ENCODE measurements around the gene TBL1Y.
"Not testable (repeated sequence)": the region's sequence is repeated elsewhere in the genome, so short reads cannot be mapped to it uniquely, and the experiment has no call there.

TBL1Y gene

DNA sequence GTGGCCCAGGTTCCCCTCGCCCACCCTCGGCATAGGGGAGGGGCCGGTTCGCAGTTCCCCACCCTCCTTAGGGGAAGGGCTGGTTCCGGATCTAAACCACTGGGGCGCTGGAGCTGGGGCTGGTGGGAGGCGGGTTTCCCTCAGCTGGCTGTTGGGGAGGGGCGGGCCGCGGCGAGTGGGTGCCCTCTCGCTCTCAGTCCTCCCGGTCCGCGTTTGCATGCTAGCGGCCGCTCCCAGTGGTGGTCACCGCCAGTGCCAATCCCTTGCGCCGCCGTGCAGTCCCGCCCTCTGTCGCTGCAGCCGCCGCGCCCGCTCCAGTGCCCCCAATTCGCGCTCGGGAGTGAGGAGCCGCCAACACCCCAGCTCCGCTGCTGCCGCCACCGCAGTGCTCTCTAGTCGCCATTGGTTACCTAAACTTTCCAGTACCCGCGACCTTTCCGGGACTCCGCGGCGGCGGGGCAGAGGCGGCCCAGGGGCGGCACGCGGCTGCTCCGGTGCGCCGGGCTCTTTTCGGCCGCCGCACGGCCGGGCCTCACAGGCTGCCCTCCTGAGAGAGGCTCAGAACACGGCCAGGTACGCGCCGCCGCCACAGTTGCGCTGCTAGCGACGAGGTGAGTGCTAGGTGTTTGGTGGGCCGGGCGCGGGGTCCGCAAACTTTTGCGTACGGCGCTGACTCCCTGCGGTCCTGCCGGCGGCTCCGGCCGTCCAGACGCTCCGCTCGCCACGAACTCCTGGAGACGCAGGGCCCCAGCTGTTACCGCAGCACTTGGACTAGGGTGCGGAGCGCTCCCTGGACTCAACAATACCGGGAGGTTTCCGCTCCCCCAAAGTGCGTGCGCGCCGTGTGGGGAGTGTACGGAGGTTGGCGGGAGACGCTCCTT, at the start of gene TBL1Y:
TSS of gene TBL1Y (plus strand) at position 326 of the 881 bp plus-strand sequence. CDS start 114,388 bp downstream, outside the sequence.
- no peak for DNase-seq (ENCODE audit: low read depth in 1 of 2, low spot score in 1 of 2)

DNA sequence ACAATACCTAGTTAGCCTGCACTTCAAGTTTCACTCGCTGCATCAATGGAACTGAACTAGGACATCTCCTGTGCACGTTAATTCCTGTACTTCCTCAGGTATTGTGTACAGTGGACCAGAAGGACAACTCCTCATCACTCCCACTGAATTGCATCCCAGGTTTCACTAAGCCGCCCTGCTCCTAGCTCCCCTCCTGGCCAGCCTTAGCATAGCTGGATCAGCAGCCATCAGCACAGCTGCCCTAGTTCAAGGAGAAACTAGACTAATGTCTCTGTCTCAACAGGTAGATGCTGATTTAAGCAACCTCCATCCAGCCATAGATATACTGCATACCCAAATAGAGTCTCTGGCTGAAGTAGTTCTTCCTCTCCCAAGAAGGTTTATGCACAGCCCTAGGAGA, 16.0 kb upstream of the TBL1Y start:
- no peak for DNase-seq (ENCODE audit: low read depth in 1 of 2, low spot score in 1 of 2)

DNA sequence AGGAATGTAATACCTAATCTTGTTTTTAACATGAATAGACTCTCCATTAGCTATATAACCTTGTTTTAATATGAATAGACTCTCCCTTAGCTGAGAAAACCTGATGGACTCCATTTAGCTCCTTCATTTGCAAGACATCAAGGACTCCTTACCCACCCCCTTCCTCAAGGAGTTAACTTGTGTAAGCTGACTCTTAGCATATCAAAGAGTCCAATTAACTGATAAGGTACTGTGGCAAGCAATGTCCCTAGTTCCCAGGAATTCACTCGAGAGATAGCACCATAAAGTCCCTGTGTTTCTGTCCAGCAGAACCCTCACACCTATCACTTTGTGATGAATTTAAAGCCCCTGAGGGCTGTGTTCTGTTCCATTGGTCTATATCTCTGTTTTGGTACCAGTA, 15.3 kb upstream of the TBL1Y start:
- DNase-seq (ENCODE audit: low read depth in 1 of 2, low spot score in 1 of 2), result no peak

DNA sequence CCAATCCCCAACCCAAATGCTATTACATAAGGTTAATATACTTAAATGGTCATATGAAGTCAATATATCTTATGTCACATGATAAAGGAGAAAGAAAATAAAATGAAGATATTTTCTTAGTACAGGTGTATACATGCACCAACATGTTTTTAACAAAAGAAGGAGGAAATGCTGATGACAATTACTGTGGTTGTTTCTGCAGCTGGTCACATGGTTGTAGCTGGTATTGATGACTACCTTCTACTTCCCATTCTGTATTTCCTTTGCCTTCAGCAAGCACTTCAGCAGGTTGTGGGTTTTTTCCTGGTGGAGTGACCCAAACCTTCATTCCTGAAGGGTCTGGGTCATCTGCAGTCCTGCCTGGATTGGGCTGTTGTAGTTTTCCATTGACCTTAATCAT, 8.4 kb upstream of the TBL1Y start:
- not testable (repeated sequence) for DNase-seq (ENCODE audit: low read depth in 1 of 2, low spot score in 1 of 2)

DNA sequence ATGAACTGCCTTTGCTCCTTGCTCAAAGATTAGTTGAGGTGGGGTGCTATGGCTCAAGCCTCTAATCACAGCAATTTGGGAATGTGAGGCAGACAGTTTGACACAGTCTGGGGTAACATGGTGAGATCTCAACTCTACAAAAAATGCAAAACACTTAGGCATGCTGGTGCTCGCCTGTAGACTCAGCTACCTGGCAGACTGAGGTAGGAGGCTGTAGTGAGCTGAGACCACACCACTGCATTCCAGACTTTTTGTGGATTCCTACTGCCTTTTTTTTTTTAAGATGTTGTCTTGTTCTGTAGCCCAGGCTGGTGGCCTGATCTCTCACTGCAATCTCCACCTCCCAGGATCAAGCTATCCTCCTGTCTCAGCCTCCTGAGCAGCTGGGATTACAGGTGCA, 2.9 kb upstream of the TBL1Y start:
- DNase-seq (ENCODE audit: low read depth in 1 of 2, low spot score in 1 of 2), result no peak

DNA sequence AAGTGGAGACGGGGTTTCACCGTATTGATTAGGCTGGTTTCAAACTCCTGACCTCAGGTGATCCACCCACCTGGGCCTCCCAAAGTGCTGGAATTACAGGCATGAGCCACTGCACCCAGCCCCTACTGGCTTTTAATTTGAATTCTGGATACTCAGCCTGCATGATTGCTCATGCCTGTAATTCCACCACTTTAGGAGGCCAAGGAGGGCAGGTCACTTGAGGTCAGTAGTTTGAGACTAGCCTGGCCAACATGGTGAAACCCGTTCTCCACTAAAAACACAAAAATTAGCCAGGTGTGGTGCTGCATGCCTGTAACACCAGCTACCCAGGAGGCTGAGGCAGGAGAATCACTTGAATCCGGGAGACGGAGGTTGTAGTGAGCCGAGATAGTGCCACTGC, 2.5 kb upstream of the TBL1Y start:
- DNase-seq (ENCODE audit: low read depth in 1 of 2, low spot score in 1 of 2), result not testable (repeated sequence)

DNA sequence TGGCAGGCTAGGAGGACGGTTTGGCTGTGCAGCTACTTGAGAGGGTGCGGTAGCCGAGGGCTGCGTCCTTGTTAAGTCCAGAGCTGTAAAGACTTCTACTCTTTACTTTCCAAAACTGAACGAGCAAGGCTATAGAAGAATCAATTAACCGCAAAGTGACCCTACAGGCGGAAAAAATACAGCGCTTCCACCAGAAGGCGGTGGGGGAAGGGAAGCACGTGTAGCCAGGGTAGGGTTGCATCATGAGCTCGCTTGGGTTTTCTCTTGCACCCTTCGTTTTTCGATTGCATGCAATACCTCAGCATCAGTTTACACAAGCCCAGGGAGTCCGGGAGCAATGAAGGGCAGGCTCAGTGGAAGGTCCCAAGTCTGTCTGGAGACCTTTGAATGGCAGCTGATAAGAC, 1.4 kb upstream of the TBL1Y start:
- no peak for DNase-seq (ENCODE audit: low read depth in 1 of 2, low spot score in 1 of 2)

DNA sequence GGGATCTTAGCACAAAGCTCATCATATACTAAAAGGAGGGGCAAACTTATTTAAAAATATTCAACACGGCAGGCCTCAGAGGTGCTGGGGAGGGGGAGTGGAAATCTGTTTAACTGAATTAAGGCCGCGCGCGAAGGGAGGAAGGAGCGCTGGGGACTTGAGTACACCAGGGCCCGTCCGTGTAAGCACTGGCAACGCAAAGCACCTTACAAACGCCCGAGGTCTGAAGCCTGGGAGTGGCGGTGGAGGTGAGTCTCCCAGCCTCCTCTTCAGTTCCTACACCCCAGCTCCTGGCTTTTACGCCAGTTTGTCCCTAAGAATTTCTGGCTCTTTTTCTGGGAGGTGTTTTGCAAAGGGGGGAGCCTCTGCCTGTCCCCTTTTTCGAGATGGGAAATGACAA, 641 bp upstream of the TBL1Y start:
- DNase-seq (ENCODE audit: low read depth in 1 of 2, low spot score in 1 of 2), result no peak

DNA sequence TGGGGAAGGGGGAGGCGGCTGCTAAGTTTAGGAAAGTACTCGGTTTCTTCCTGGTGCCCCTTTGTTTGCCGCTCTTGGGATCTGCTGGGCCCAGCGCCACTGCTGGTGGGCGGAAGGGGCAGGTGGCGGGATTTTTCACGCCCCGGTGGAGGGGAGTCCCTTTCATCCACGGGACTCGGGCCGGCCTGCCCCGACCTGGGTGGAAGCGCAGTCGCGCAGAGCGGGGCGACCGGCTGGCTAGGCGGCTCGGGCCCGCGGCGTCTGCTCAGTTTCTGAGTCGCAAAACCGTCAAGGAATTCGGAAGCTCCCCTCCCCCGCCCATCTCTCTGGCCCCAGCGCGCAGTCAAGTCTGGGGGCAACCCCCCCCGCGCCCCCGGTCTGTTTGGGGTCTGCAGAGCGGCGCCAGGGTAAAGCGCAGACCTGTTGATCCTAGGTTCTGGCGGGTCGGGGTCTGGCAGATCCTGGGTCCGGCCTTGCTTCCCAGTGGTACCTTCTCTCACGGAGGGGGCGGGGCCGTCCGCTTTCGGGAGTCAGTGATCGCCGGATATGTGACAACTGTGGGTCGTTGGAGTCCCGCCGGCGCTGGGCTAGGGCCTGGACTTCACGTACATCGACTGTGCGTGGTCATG, 870 bp downstream of the TBL1Y start, which contains the start of gene AMELY:
TSS of gene AMELY (minus strand) at position 500 of the 629 bp plus-strand sequence. CDS start 39,144 bp downstream, outside the sequence.
- no peak for DNase-seq (ENCODE audit: low read depth in 1 of 2, low spot score in 1 of 2)

DNA sequence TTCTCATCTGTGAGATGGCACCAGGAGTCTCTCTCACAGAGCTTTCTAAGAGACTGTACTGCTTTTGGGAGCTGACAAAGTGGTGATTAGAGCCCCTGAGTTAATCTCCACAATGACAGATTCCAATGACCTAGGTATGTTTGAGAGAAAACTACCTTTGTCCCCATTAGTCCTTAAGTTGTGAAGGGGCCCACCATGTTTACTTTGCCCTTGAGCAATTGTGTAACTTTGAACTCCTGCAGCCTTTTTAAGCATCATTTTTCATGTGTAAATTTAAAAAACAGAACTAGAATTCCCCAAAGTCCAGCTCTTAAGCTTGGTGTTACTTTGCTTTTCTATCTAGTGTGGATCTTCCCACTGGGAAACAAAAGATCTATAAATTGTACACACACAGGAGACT, 2.9 kb downstream of the TBL1Y start:
- DNase-seq (ENCODE audit: low read depth in 1 of 2, low spot score in 1 of 2), result no peak

DNA sequence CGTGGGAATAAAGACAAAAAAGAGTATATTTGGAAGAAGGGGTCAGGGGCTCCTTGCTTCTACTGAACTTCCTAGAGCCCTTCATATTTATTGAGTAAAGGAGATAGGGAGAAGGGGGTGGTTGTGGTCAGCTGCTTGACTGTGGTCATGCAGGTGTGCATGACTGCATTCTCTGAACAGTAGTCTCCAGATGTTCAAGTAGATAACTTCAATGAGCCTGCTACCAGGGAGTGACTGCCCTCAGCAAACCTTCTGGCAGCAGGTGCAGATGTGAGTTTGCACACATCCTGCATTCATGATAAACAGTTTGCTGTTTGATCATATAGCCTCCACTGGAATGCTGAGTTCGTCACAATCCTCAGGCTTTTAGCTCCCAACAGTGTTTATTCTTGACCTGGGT, 10.6 kb downstream of the TBL1Y start:
- DNase-seq (ENCODE audit: low read depth in 1 of 2, low spot score in 1 of 2), result no peak

DNA sequence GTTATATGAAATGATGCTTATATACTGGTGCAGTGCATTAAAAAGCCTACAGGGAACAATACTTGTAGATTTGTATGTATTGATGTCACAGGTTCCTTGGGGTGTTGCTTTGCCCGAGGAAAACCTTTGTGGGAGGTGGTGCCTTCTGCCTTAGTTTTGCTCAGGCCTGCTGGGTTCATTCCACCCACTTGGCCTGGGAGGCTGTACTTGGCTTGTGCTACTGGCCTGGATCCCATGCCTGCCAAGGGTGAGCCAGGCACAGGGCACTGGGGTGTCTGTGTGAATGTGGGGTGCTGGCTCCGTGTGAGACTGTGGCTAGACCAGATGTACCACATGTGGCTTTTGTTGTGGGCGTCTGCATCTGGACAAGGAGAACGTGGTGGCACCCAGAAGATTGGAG, 17.8 kb downstream of the TBL1Y start:
- DNase-seq (ENCODE audit: low read depth in 1 of 2, low spot score in 1 of 2), result no peak

DNA sequence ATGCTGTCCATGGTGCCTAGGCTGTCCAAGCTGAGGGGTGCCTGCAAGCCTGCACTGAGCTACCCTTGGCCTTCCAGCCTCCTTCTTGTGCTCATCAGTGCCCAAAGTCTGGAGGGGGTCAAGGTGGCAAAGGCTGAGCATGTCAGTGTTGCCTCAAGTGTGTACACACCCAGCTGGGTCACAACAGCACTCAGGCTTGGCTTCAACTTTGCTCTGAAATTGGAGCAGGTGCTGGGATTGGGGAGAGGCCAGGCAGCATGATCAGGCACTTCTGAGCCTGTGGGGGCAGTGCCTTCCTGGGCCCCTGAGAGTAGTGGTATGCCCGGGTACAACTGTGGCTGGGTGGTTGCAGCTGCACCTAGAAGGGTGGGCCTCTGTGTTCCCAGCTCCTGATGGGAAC, 18.7 kb downstream of the TBL1Y start:
- DNase-seq (ENCODE audit: low read depth in 1 of 2, low spot score in 1 of 2), result no peak

DNA sequence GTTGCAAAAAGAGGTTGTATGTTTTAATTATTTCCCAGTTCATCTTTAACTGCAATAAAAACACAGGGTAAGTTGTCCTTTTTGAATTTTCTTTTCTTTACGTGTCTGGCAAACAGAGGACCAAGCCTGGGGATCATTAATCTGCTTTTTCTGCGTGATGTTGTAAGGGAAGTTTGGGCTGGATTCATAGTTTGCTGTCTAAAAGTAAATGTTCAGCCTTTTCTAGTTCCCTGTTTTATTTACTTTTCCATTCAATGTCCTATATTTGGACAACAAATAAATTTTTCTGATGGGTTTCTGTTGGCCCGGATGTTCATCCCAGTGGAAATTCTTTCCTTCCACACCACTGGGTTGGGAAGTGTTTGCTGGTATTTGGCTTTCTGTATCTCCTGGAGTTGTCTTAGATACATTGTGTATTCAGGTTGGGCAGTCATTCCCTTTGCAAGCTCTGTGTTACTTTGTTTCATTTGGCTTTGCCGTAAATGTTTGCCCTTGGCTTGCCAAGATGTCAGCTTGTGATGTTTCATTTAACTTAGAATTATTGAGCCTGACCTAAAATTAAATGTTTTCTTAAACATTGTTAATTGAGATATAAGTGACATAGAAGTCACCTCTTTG, 21.4 kb downstream of the TBL1Y start:
- no peak for DNase-seq (ENCODE audit: low read depth in 1 of 2, low spot score in 1 of 2)

DNA sequence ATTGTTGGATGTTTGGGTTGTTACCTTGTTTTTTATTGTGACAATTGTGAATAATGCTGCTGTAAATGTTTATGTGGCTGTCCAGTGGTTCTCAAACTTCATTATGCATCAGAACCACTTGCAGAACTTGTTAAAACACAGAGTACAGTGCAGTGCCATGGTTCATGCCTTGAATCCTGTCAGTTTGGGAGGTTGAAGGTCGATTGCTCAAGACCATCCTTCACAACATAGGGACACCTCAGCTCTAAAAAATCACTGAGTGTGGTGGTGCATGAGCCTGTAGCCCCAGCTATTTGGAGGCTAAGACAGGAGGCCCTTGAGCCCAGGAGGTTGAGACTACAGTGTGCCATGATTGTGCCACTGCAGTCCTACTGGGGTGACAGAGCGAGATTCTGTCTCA, 25.0 kb downstream of the TBL1Y start:
- DNase-seq (ENCODE audit: low read depth in 1 of 2, low spot score in 1 of 2), result no peak

DNA sequence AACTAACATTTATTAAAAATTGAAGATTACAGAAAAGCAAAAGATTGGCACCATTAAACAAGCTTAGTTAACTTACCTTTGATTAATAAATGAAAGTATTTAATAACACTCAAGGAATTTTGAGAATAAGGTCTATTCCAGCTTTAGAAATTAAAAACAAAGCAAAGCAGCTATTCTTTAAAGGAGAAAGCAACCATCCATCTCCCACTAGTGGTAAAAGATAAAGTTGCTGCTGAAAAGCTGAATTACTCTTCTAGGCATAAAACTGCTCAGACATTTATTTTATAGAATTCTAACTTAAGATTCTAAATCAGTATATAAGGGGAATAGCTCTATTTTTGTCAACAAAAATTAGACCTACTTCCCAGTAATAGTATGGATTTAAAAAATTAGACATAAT, 37.2 kb downstream of the TBL1Y start:
- DNase-seq (ENCODE audit: low read depth in 1 of 2, low spot score in 1 of 2), result no peak

DNA sequence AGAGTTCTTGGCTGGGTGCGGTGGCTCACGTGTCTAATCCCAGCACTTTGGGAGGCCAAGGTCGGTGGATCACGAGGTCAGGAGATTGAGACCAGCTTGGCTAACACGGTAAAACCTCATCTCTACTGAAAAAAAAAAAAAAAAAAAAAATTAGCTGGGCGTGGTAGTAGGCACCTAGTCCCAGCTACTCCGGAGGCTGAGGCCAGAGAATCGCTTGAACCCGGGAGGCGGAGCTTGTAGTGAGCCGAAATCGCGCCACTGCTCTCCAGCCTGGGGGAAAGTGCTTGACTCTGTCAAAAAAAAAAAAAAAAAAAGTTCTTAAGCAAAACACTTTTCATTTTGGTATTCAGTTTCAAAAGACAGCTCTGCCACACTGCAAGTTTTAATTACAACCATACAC, 37.9 kb downstream of the TBL1Y start:
- no peak for DNase-seq (ENCODE audit: low read depth in 1 of 2, low spot score in 1 of 2)

DNA sequence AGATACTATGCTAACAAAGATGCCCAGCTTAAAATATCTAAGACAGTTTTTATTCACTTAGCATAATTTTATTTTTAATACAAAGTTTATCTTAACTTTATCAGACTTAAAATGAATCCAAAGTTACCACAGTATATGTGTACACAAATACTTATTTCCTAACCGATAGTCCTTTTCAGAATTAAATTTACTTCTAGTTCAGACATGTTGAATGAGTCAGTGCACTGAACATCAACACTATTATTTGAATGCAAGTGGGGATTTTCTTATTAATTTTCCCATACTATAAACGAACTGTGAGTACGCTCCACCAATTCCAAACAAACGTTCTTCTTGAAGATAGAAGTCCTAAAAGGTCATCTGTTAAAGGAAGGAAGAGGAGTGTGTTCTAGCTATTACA, 39.5 kb downstream of the TBL1Y start:
- no peak for DNase-seq (ENCODE audit: low read depth in 1 of 2, low spot score in 1 of 2)

DNA sequence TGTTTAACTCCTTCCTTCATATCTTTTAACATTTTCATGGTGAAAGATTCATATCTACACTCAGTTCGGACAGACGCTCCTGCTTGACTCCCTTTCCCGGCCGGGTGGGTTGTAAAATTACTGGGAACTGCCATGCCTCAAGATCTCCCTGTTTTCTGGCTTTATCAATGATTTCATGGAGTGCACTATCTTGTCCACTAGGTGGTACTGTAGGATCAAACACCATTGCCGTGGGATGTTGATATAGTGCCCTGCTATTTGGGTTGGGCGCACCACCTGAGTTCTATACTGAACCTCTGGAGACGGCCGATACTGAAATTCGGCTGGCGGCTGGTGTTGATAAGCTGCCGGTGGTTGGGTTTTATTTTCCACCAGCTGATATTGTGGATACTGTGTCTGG, 54.2 kb downstream of the TBL1Y start:
- no peak for DNase-seq (ENCODE audit: low read depth in 1 of 2, low spot score in 1 of 2)

DNA sequence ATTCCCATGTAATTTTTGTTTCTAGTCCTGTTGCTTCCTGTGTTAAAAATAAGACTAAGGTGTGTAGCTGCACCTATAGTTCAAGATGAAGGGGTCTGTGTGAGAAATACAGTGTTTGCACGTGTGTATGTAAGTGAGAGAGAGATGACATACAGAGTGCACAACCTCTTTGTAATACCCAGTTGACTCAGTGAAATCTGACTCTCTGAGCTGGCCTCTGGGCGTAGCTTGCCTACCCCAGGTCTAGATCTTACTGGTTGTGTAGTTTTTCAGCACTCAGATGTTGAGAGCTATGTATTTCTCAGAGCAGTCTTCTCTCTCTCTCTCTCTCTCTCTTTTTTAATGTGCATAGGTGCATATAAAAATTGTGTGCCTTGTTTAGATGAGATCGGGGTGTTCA, 56.0 kb downstream of the TBL1Y start:
- no peak for DNase-seq (ENCODE audit: low read depth in 1 of 2, low spot score in 1 of 2)

DNA sequence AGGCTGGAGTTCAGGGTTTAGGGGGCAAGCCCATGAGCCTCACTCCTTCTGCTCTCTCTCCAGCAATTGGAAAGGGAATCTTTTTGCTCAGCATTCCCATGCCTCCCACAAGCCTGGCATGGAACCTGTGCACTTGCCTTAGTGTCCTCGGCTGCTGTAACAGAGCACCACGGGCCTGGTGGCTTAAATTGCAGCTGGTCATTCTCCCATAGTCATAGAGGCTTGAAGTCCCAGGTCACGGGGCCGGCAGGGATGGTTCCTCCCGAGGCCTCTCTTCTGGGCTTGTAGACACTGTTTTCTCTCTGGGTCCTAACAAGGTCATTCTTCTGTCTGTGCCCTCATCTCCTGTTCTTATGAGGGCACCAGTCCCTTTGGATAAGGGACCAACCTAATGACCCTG, 57.2 kb downstream of the TBL1Y start:
- DNase-seq (ENCODE audit: low read depth in 1 of 2, low spot score in 1 of 2), result no peak

DNA sequence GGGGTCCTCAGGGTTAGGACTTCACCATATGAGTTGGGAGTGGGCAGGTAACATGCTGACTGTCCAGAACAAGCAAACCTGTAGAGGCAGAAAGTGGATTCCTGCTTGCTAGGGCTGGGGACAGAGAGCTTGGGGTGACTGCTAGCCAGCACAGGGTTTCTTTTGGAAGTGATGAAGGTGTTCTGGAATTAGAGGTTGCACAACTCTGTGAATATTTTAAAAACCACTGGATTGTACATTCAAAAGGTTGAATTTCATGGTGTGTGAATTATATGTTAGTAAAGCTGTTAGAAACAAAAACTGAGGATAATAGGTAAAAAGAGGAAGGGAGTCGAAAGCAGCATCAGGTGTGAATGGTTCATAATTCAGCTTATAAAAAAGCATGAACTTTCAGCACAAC, 57.7 kb downstream of the TBL1Y start:
- no peak for DNase-seq (ENCODE audit: low read depth in 1 of 2, low spot score in 1 of 2)
